HG02623 (cell line): ENCODE measurements around the gene C9orf57.
"Not testable (repeated sequence)": the region's sequence is repeated elsewhere in the genome, so short reads cannot be mapped to it uniquely, and the experiment has no call there.

Source experiments
- ATAC-seq: cut with Tn5 transposase; IDR thresholded peaks from one replicate; pipeline ENCODE4 v1.9.1; 2021; ENCODE audit warnings: moderate library complexity; ENCODE audit not compliant: unreplicated experiment

The C9orf57 gene

DNA sequence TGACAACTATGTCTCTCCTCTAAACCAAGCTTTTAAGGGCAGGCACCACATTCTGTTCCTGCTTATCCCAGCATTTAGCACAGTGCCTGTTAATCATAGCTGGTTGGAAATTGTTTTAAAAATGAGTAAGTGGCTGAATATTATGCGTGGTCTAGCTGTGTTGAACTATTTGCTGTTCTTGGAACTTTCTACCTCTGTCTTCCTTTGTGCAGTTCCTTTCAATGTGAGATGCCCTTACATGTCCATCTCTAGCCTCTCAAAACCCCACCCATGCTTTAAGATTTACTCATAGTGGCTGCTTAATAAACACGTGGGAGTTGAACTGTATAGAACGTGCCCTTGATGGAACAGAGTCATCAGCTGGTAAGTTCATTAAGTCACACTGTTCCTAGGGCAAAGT lies 34.5 kb downstream of the C9orf57 start:
- ATAC-seq, result no peak

DNA sequence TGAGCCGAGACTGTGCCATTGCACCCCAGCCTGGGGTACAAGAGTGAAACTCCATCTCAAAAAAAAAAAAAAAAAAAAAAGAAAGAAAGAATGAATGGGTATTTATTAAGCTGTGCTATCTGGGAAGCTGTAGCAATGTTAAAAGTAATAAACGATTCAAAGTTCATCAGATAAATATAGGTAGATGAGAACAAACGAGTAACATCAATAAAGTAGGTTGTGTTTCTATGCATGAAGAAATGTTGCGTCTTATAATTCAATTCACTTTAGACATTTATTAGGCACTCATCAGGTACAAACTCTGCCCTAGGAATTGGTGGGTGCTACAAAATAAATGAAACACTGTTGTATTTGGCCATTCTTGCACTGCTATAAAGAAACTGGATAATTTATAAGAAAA lies 36.8 kb downstream of the C9orf57 start:
- no peak for ATAC-seq

DNA sequence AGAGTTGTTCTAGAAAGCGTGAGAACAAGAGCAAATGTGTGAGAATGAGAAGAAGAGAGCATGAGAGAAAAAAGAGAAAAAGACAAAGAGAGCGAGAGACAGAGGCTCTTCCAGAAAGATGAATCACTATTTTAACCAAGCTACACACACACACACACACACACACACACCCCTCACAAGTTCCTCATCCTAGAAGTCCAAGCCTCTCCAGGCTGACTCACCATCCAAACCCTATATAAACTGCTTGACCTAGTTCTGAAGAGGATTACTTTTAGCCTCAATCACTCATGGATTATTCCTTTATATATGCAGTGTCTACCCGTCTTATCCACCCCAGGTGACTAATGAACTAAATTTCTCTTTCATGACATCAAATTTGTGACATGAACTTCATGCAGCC lies 37.6 kb downstream of the C9orf57 start:
- no peak for ATAC-seq

DNA sequence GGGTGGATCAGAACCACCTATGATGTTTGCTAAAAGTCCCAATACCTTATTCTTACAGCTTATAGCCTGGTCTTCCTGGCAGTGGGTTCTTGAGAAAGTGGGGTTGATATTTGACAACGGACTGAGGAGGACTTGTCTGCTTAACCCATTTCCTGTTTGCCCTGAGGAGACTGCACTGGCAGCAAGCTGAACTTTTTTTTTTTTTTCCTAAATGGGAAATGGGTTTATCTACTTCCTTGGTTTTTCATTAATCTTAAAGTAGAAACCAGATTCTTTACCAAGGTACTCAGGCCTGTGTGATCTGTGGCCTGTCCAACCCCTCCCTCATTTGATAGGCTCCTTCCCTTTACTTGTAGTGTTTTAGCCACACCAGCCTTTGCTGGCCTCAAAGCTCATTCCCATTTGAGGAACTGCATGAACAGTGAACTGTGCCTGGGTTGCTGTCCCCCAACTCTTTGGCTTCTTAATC lies 47.1 kb downstream of the C9orf57 start:
- no peak for ATAC-seq

DNA sequence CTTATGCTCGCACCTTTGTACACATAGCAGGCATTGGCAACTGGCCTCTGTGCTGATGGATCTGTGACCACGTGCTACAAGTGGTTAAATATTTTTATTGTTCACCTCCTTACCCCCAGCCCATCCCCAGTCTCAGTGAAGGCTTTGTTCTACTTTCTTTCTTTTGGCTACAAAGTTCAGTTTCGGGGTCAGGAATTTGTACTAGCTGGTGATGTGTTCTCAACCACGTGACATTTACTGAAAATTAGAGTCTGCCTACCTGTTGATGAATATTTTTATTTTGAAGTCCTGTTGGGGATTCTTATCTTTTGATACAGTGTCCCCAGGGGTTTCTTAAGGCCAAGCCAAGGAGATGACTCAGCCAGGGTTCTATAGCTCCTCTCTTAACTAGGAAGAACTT lies 47.8 kb downstream of the C9orf57 start:
- no peak for ATAC-seq

DNA sequence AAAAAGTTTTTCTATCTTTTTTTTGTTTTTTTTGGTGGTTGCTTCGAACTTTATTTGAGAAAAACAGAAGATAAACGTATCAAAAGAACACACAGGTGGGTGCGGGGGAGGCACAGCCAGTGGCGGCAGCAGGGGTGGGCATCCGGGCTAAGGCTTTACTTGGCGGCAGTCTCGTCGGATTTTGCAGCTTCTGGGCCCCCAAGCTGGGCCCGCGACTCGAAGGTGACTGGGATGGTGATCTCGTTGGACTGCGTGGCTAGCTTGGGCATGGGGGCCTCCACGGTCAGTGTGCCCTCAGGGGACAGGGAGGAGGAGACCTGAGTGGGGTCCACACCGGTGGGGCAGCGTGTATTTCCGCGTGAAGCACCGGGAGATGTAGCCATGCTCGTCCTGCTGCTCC lies 52.7 kb downstream of the C9orf57 start:
- ATAC-seq, result not testable (repeated sequence)

DNA sequence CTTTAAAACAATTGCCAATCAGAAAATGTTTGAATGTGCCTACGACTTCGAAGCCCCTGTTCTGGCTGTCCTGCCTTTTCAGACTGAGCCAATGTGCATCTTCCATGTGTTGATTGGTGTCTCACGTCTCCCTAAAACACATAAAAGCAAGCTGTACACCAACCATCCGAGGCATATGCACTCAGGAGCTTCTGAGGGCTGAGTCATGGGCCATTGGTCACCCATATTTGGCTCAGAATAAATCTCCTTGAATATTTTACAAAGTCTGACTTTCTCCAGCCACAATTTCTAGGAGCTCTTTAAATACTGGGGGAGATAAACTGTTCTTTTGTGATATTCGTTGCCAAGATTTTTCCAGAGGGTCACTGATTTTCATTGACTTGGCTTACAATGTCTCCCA lies 53.9 kb downstream of the C9orf57 start:
- no peak for ATAC-seq

DNA sequence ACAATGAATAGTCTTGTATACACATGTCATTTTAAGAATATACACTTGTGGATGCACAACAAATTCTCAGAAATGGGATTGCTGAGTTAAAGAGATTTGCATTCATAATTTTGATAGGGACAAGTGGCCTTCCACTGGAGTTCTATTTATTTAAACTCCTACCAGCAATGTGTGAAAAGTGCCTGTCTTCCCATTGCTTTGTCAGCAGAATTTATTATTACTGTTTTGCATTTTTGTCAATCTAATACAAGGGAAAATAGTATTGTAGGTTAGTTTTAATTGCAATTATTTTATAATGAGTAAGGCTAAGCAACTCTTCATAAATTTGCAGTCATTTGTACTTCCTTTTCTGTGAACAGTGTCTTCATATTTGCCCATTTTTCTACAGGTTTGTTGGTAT lies 55.0 kb downstream of the C9orf57 start:
- ATAC-seq, result no peak
